GM12878 (cell line): ENCODE results near the gene COG2. TPM values are rescaled to one million over a fixed set of nuclear protein-coding genes. Genes with fewer than 3 reads are reported as not detected.

Experiments
- ATAC-seq: fragments of 200-7000 bp; cut with Tn5 transposase; 3 replicates; pipeline ENCODE4 v1.9.1; 2020; ENCODE audit warnings: mild to moderate bottlenecking, moderate library complexity
- BruUV-seq: library from RNA; stranded (reverse); fragments of 400-500 nt; replicated peaks from 2 replicates; lab custom pipeline; 2021; lab: Mats Ljungman, UMichigan
- CTCF ChIA-PET: fragments of 300-600 bp; sonication (Branson Sonifier 250); formaldehyde crosslinking; extraction: SDS; loops from one replicate; lab custom pipeline; 2021; ENCODE audit warnings: inconsistent platforms; lab: Yijun Ruan, JAX
- POLR2A ChIA-PET: fragments of 350-600 bp; formaldehyde crosslinking; extraction: SDS; loops from one replicate; lab custom pipeline; 2021; ENCODE audit warnings: inconsistent platforms; lab: Charles Lee
- RAD21 ChIA-PET: fragments of 300-600 bp; sonication (Branson Sonifier 250); formaldehyde crosslinking; loops from one replicate; lab custom pipeline; 2023; ENCODE audit warnings: antibody characterized with exemption; ENCODE audit not compliant: unreplicated experiment; lab: Charles Lee
- SMC1A ChIA-PET: fragments of 300-600 bp; sonication (Branson Sonifier 250); formaldehyde crosslinking; loops from one replicate; lab custom pipeline; 2023; ENCODE audit not compliant: unreplicated experiment, uncharacterized antibody; lab: Charles Lee
- DNase-seq: peaks from one replicate; pipeline ENCODE4 v3.0.0-alpha.2; 2011; ENCODE audit warnings: low read depth, low spot score
- FAIRE-seq: peaks from 3 replicates; lab custom pipeline; 2011; peaks lifted over from hg19 to GRCh38; lab: Jason Lieb, UNC
- H2AFZ ChIP-seq: 2 replicates; pipeline ENCODE4 v1.6.0; 2011; ENCODE audit warnings: low read depth, low read length, control low read depth; ENCODE audit not compliant: control insufficient read depth
- H3K27ac ChIP-seq: 2 replicates; pipeline ENCODE4 v1.5.1; 2011; ENCODE audit warnings: control low read depth; ENCODE audit not compliant: control insufficient read depth, insufficient read depth
- H3K27me3 ChIP-seq, 2 experiments: replicated peaks in 1 of 2; 2 replicates each; pipeline versions ENCODE4 v1.6.0 to v1.6.1; 2011; ENCODE audit warnings: low read length in 1 of 2; ENCODE audit not compliant: control insufficient read depth in 2 of 2, insufficient read depth in 2 of 2
- H3K36me3 ChIP-seq, 2 experiments: 2 replicates each; pipeline ENCODE4 v1.5.1; 2011; ENCODE audit warnings: low read length in 1 of 2; ENCODE audit not compliant: control insufficient read depth in 2 of 2, insufficient read depth in 2 of 2
- H3K4me1 ChIP-seq: 2 replicates; pipeline ENCODE4 v1.6.1; 2011; ENCODE audit warnings: mild to moderate bottlenecking, low read length, moderate library complexity, mixed read lengths; ENCODE audit not compliant: control insufficient read depth, insufficient read depth
- H3K4me2 ChIP-seq: 2 replicates; pipeline ENCODE4 v1.6.0; 2011; ENCODE audit warnings: control low read depth; ENCODE audit not compliant: control insufficient read depth, insufficient read depth
- H3K4me3 ChIP-seq: fragments of 200-600 bp; sonication (generic); 2 replicates; pipeline ENCODE4 v1.5.1; 2016
- H3K79me2 ChIP-seq: 2 replicates; pipeline ENCODE4 v1.6.0; 2011; ENCODE audit warnings: low read length; ENCODE audit not compliant: control insufficient read depth, insufficient read depth
- H3K9ac ChIP-seq: 2 replicates; pipeline ENCODE4 v1.8.0; 2011; ENCODE audit warnings: low read length, control low read depth, mixed read lengths; ENCODE audit not compliant: control insufficient read depth, insufficient read depth
- H3K9me3 ChIP-seq: replicated peaks from 3 replicates; pipeline ENCODE4 v1.5.1; 2011; ENCODE audit warnings: mild to moderate bottlenecking, low read length; ENCODE audit not compliant: control insufficient read depth, insufficient read depth
- H4K20me1 ChIP-seq: 2 replicates; pipeline ENCODE4 v1.6.0; 2011; ENCODE audit not compliant: control insufficient read depth, insufficient read depth
- BCL3 ChIP-seq: IDR thresholded peaks from 2 replicates; pipeline ENCODE4 v1.6.1; 2011; ENCODE audit warnings: borderline replicate concordance, low read depth, mild to moderate bottlenecking, moderate library complexity, low read length; ENCODE audit not compliant: insufficient read depth, poor library complexity, severe bottlenecking
- EP300 ChIP-seq, 2 experiments: fragments of 150-350 bp in 1 of 2; IDR thresholded peaks; 2 replicates each; pipeline ENCODE4 v1.6.1; 2011 to 2012; ENCODE audit warnings: low read depth in 2 of 2, low read length in 2 of 2, borderline replicate concordance in 1 of 2, improper control_type of control experiment in 1 of 2, inconsistent platforms in 1 of 2; ENCODE audit not compliant: control insufficient read depth in 1 of 2
- NR2F1 ChIP-seq: fragments of 450-650 bp; conservative IDR thresholded peaks from 2 replicates; pipeline ENCODE4 v1.6.1; 2017; ENCODE audit warnings: mild to moderate bottlenecking
- PAX5 ChIP-seq: IDR thresholded peaks from 2 replicates; pipeline ENCODE4 v1.6.1; 2011; ENCODE audit warnings: low read depth, low read length, borderline replicate concordance
- RFX5 ChIP-seq: IDR thresholded peaks from 2 replicates; pipeline ENCODE4 v1.6.1; 2011; ENCODE audit warnings: low read depth, low read length, improper control_type of control experiment
- TCF7 ChIP-seq: IDR thresholded peaks from 2 replicates; pipeline ENCODE4 v1.6.1; 2014; ENCODE audit warnings: antibody characterized with exemption, borderline replicate concordance
- ZNF384 ChIP-seq: IDR thresholded peaks from 2 replicates; pipeline ENCODE4 v1.6.1; 2012; ENCODE audit warnings: low read depth, mild to moderate bottlenecking, low read length, improper control_type of control experiment, borderline replicate concordance
- ZNF687 ChIP-seq: fragments of 450-650 bp; IDR thresholded peaks from 2 replicates; pipeline ENCODE4 v1.6.1; 2017; ENCODE audit warnings: mild to moderate bottlenecking, moderate library complexity
- WGBS: methylation state at CpG from one replicate; pipeline ENCODE4 v1.1.6; 2016; ENCODE audit warnings: low lambda C conversion rate; ENCODE audit not compliant: insufficient replicate concordance, insufficient coverage; ENCODE audit errors: missing lambda C conversion rate; 5-methylcytosine and 5-hydroxymethylcytosine counted together
- in situ Hi-C: fragments of 300-500 bp; cut with MboI; formaldehyde crosslinking; loops from 9 replicates; pipeline ENCODE4 v1.14.3; 2018; ENCODE audit warnings: mixed read lengths
- intact Hi-C: fragments of 100-400 bp; cut with micrococcal nuclease; formaldehyde crosslinking; loops from one replicate; pipeline ENCODE4 v1.14.2; 2022; ENCODE audit not compliant: unreplicated experiment
- polyA plus RNA-seq, 11 experiments: library from polyadenylated mRNA; depleted of rRNA in 4 of 11; unstranded in 6 of 11; stranded (reverse) in 5 of 11; fragments of >200 nt; fragmentation: Nextera tagmentation in 4 of 11; fragmentation: Illumina TruSeq in 1 of 11; extraction: Ambion mirVana in 4 of 11; extraction: Trizol in 1 of 11; gene quantifications; 1 replicate in 1 of 11; 2 replicates in 10 of 11; pipeline versions ENCODE4 v1.2.1 to v1.2.3, GENCODE V29; 2011 to 2016; ENCODE audit warnings: inconsistent platforms in 2 of 11, missing spikeins in 2 of 11, low read depth in 1 of 11
- total RNA-seq, 4 experiments: library from RNA; depleted of rRNA in 3 of 4; stranded (reverse); fragments of >200 nt in 3 of 4; fragmentation: Illumina TruSeq in 1 of 4; extraction: Trizol in 1 of 4; gene quantifications; 2 replicates each; pipeline versions ENCODE4 v1.2.1 to v1.2.3, GENCODE V29; 2013 to 2021
- TF ChIP-seq, protein P1 (sequence below): fragments of 450-650 bp; formaldehyde crosslinking; IDR thresholded peaks from 2 replicates; pipeline ENCODE4 v1.5.0; 2022; ENCODE audit warnings: mild to moderate bottlenecking, missing genetic modification characterization

COG2 gene
- total and polyA plus RNA-seq, 10 of the 15 experiments (the other 5 are each of a cell fraction or from before 2014, with no cell fraction given) = 15.0 to 31.5 (median 28.3) TPM

GRCh38 chr1:230629511-230629910 is 12.8 kb upstream of the COG2 start (continued):
- TF ChIP-seq, protein P1, sequence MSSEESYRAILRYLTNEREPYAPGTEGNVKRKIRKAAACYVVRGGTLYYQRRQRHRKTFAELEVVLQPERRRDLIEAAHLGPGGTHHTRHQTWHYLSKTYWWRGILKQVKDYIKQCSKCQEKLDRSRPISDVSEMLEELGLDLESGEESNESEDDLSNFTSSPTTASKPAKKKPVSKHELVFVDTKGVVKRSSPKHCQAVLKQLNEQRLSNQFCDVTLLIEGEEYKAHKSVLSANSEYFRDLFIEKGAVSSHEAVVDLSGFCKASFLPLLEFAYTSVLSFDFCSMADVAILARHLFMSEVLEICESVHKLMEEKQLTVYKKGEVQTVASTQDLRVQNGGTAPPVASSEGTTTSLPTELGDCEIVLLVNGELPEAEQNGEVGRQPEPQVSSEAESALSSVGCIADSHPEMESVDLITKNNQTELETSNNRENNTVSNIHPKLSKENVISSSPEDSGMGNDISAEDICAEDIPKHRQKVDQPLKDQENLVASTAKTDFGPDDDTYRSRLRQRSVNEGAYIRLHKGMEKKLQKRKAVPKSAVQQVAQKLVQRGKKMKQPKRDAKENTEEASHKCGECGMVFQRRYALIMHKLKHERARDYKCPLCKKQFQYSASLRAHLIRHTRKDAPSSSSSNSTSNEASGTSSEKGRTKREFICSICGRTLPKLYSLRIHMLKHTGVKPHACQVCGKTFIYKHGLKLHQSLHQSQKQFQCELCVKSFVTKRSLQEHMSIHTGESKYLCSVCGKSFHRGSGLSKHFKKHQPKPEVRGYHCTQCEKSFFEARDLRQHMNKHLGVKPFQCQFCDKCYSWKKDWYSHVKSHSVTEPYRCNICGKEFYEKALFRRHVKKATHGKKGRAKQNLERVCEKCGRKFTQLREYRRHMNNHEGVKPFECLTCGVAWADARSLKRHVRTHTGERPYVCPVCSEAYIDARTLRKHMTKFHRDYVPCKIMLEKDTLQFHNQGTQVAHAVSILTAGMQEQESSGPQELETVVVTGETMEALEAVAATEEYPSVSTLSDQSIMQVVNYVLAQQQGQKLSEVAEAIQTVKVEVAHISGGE (CRISPR knock-in tag) = no peak
- no peak for TF ChIP-seq ZNF384
- TF ChIP-seq, all 136 proteins: peak for 0

DNA sequence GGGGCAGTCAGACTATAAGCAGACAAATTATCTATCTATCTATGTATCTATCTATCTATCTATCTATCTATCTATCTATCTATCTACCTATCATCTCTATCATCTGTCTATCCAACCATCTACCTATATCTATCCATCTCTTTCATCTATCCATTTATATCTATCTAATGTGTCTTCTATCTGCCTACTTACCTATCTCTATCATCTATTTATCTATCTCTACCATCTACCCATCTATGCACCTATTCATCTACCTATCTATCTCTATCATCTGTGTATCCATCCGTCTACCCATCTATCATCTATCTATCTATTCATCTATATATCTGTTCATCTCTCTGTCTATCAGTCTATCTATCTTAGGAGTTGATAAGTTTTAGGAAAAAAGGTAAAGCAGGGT is 10.8 kb upstream of the COG2 start:
- DNase-seq (no peak), FAIRE-seq (no peak), ATAC-seq (no peak)
- H3K27me3 ChIP-seq = no peaks in the 10 kb centered on the region
- no peak overlapping the region for H3K9ac ChIP-seq
- no peak overlapping the region for H3K27ac ChIP-seq
- no peak overlapping the region for H2AFZ ChIP-seq
- H3K4me3 ChIP-seq = no peak overlapping the region
- no peak for TF ChIP-seq RFX5
- no peak for TF ChIP-seq EP300 (IDR thresholded peaks at IDR 0.05; ENCODE audit: borderline replicate concordance in 1 of 2, control insufficient read depth in 1 of 2, low read depth in 2 of 2, low read length in 2 of 2)
- no peak for TF ChIP-seq NR2F1
- no peak for TF ChIP-seq ZNF687
- no peak for TF ChIP-seq TCF7
- no peak for TF ChIP-seq PAX5
- no peak for TF ChIP-seq BCL3
- no peak overlapping the region for H3K4me2 ChIP-seq
- in situ Hi-C loops (loop anchor here (10.0 kb wide), 1 partner anchor 583 kb away; no protein-coding TSS in a partner anchor), intact Hi-C loops (no loop called here)
- no peaks in the 10 kb centered on the region; the same call in 1 of the 2 replicates for H3K4me1 ChIP-seq
- CTCF ChIA-PET = no interaction called here
- POLR2A ChIA-PET = no interaction called here
- no peaks in the 10 kb centered on the region for H3K79me2 ChIP-seq
- RAD21 ChIA-PET = no interaction called here
- no peaks in the 10 kb centered on the region for H3K36me3 ChIP-seq
- WGBS = 0% methylated on average over 1 of the region's 1 CpG
- no peaks in the 10 kb centered on the region; the same call in 2 of the 3 replicates for H3K9me3 ChIP-seq
- H4K20me1 ChIP-seq = no peaks in the 10 kb centered on the region
- SMC1A ChIA-PET = no interaction called here
- no TSS peak for BruUV-seq
